Measurements from ENCODE around the gene PARVA.

PARVA gene

GRCh38 chr11:12438291-12438690 lies 60.9 kb downstream of the PARVA start:
- no peak overlapping the region for H3K4me3 ChIP-seq (ENCODE audit: low read length)
- DNase-seq (ENCODE audit: low read depth) = no peak
- TF ChIP-seq CTCF (IDR thresholded peaks at IDR 0.05; ENCODE audit: insufficient read depth, low read depth, low read length, missing control alignments) = no peak

GRCh38 chr11:12439615-12440014 lies 62.2 kb downstream of the PARVA start:
- no peak for TF ChIP-seq CTCF (IDR thresholded peaks at IDR 0.05; ENCODE audit: insufficient read depth, low read depth, low read length, missing control alignments)
- no peak for DNase-seq (ENCODE audit: low read depth)
- no peak overlapping the region for H3K4me3 ChIP-seq (ENCODE audit: low read length)

GRCh38 chr11:12440565-12440964 lies 63.2 kb downstream of the PARVA start:
- no peak for TF ChIP-seq CTCF (IDR thresholded peaks at IDR 0.05; ENCODE audit: insufficient read depth, low read depth, low read length, missing control alignments)
- no peak overlapping the region for H3K4me3 ChIP-seq (ENCODE audit: low read length)
- no peak for DNase-seq (ENCODE audit: low read depth)

- peak; percentile 26 for DNase-seq (ENCODE audit: low read depth)
- H3K4me3 ChIP-seq (ENCODE audit: low read length) = no peak overlapping the region
- TF ChIP-seq CTCF (IDR thresholded peaks at IDR 0.05; ENCODE audit: insufficient read depth, low read depth, low read length, missing control alignments) = no peak
Measured at GRCh38 chr11:12441231-12441861, 64.0 kb downstream of the PARVA start.

GRCh38 chr11:12444601-12445000 lies 67.2 kb downstream of the PARVA start:
- H3K4me3 ChIP-seq (ENCODE audit: low read length) = no peak overlapping the region
- DNase-seq (ENCODE audit: low read depth) = no peak
- no peak for TF ChIP-seq CTCF (IDR thresholded peaks at IDR 0.05; ENCODE audit: insufficient read depth, low read depth, low read length, missing control alignments)

- no peak for TF ChIP-seq CTCF (IDR thresholded peaks at IDR 0.05; ENCODE audit: insufficient read depth, low read depth, low read length, missing control alignments)
- no peak overlapping the region for H3K4me3 ChIP-seq (ENCODE audit: low read length)
- DNase-seq (ENCODE audit: low read depth) = no peak
Measured at GRCh38 chr11:12445001-12445400, 67.6 kb downstream of the PARVA start.

- TF ChIP-seq CTCF (IDR thresholded peaks at IDR 0.05; ENCODE audit: insufficient read depth, low read depth, low read length, missing control alignments) = no peak
- DNase-seq (ENCODE audit: low read depth) = no peak
- no peak overlapping the region for H3K4me3 ChIP-seq (ENCODE audit: low read length)
Measured at GRCh38 chr11:12446863-12447262, 69.5 kb downstream of the PARVA start.
